ENCODE data around the gene NEUROD4. TPM values are rescaled to one million over a fixed set of nuclear protein-coding genes. Genes with fewer than 3 reads are reported as not detected.

Gene NEUROD4
- total and polyA plus RNA-seq, 4 experiments from 2014 or later, result 0.09 TPM; not detected in 3

GRCh38 chr12:54977155-54977554 is 42.6 kb upstream of the NEUROD4 start:
- H3K27me3 ChIP-seq (ENCODE audit: insufficient read depth, low read length), result no peaks in the 10 kb centered on the region
- H3K4me3 ChIP-seq (ENCODE audit: low read length in 2 of 2), result peak overlapping the region; percentile 16 to 22
- peaks cover 98% of the 10 kb centered on the region for H3K4me1 ChIP-seq (ENCODE audit: insufficient read depth, low read length)
- Mint-ChIP-seq H3K27ac (peak overlapping the region; percentile 84 to 99 (median 94)), H3K36me3 (peaks cover 84 to 87% of the 10 kb centered on the region in 2 donors), H3K9me3 (no peaks in the 10 kb centered on the region), H3K27me3 (no peaks in the 10 kb centered on the region), H3K4me3 (peak overlapping the region; percentile 81 to 99 (median 93)), H3K4me1 (peaks cover 77 to 98% (median 90%) of the 10 kb centered on the region in 4 donors)
- peaks cover 21% of the 10 kb centered on the region for H3K36me3 ChIP-seq (ENCODE audit: insufficient read depth, low read length)
- CTCF ChIA-PET (ENCODE audit: partially characterized antibody), result interaction anchor here (0.9 to 4.2 kb wide), 10 partner anchors 9 to 227 kb away, joined by 3 to 38 read pairs (median 6); partner anchors contain the start of gene MUCL1
- no peak for DNase-seq
- no peaks in the 10 kb centered on the region for H3K9me3 ChIP-seq (ENCODE audit: control insufficient read depth in 1 of 2, low read length in 2 of 2)
- POLR2A ChIA-PET (ENCODE audit: partially characterized antibody), result interaction anchor here (0.6 to 6.0 kb wide), 8 partner anchors 8 to 979 kb away, joined by 3 to 96 read pairs (median 6); partner anchors contain the start of gene TESPA1
- peak overlapping the region; percentile 38 for H3K27ac ChIP-seq (ENCODE audit: low read depth, low read length)
- intact Hi-C loops (cut with micrococcal nuclease), result no loop called here

DNA sequence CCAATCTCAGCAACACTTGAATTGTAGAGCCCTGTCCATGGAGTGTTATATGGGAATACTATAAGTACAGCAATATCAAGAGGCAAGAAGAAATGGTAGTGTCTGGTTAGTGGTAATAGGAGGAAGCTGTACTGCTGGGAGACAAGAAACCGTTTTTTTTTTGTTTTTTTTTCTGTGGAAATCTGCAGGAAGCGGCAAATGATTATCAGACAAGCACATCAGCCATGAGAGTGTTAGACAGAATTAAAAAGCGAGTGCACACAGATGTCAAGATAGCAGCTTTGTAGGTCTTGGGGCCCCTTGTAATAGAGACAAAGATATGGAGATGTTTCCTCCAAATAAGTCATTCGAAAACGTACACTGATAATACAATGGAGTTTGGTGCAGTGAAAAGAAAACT is 41.9 kb upstream of the NEUROD4 start:
- Histone ChIP-seq H3K27ac (ENCODE audit: low read depth, low read length) (peak overlapping the region; percentile 37), H3K36me3 (ENCODE audit: insufficient read depth, low read length) (peaks cover 17% of the 10 kb centered on the region), H3K27me3 (ENCODE audit: insufficient read depth, low read length) (no peaks in the 10 kb centered on the region), H3K4me3 (ENCODE audit: low read length in 2 of 2) (peak overlapping the region; percentile 16 to 22), H3K4me1 (ENCODE audit: insufficient read depth, low read length) (peaks cover 95% of the 10 kb centered on the region), H3K9me3 (ENCODE audit: control insufficient read depth in 1 of 2, low read length in 2 of 2) (no peaks in the 10 kb centered on the region)
- H3K27ac Mint-ChIP-seq, result peak overlapping the region; percentile 67 to 99 (median 94)
- peaks cover 84 to 87% of the 10 kb centered on the region in 2 donors for H3K36me3 Mint-ChIP-seq
- DNase-seq, result peak; percentile 27 to 50 (median 31)
- no peaks in the 10 kb centered on the region for H3K27me3 Mint-ChIP-seq
- no peaks in the 10 kb centered on the region for H3K9me3 Mint-ChIP-seq
- peaks cover 78 to 98% (median 88%) of the 10 kb centered on the region in 4 donors for H3K4me1 Mint-ChIP-seq
- POLR2A ChIA-PET (ENCODE audit: partially characterized antibody), result interaction anchor here (0.6 to 6.0 kb wide), 11 partner anchors 7 to 979 kb away, joined by 3 to 96 read pairs (median 6); partner anchors contain the start of gene TESPA1
- peak overlapping the region; percentile 81 to 99 (median 93) for H3K4me3 Mint-ChIP-seq
- CTCF ChIA-PET (ENCODE audit: partially characterized antibody), result interaction anchor here (0.7 to 4.2 kb wide), 10 partner anchors 8 to 228 kb away, joined by 3 to 38 read pairs (median 6); partner anchors contain the start of gene MUCL1
- intact Hi-C loops (cut with micrococcal nuclease), result no loop called here

DNA sequence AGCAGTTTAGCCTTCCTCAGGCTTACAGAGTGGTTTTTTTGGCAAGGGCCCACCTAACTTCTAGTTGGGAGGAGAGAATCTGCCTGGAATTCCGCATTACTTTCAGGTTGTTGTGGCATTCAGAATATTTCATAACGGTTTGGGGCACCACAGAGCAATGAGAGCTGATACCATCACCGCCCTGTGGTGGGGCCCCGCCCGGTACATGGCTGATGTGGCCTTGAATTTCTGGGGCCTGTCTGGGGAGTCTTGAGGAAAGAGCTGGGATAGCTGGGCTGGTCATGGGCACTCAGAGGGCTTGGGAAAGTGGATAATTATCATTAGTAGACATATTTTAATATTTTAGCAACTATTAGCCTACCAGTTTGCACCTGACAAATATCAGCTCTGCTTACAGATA is 39.4 kb upstream of the NEUROD4 start:
- POLR2A ChIA-PET (ENCODE audit: partially characterized antibody), result interaction anchor here (0.8 to 6.0 kb wide), 9 partner anchors 13 to 700 kb away, joined by 3 to 96 read pairs (median 7); partner anchors contain the start of gene CBX5

DNA sequence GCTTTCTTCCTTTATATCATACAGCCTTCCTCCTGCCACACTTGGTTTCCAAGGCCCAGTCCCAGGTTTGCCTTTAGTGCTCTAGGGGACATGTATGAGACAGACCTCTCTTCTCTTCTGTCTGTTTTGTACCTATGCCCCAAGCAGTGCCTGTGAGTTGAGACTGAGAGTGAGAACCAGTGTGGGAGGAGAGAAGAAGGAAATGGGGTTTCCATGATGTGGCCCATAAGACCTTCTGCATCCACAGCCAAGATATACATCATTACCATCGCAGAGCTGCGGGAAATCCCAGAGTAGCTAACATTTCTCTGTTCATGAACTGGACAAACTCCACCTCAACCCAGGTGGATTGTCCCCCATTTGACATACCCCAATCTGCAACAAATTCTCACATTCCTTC is 38.0 kb upstream of the NEUROD4 start:
- POLR2A ChIA-PET (ENCODE audit: partially characterized antibody), result interaction anchor here (4.7 to 5.5 kb wide), 4 partner anchors 7 to 47 kb away, joined by 45 to 141 read pairs (median 66); no protein-coding TSS in a partner anchor
- peak overlapping the region; percentile 89 to 99 (median 95) for H3K4me3 Mint-ChIP-seq
- peak overlapping the region; percentile 97 to 100 (median 98) for H3K27ac Mint-ChIP-seq
- peak in 1 of 5 donors; percentile 73 for DNase-seq
- intact Hi-C loops (cut with micrococcal nuclease), result loop anchor here (10.0 kb wide), 1 partner anchor 833 kb away; the partner anchor contains the start of genes ORMDL2 and SARNP
- CTCF ChIA-PET (ENCODE audit: partially characterized antibody), result interaction anchor here (1.5 to 5.6 kb wide), 6 partner anchors 8 to 233 kb away, joined by 4 to 64 read pairs (median 30); no protein-coding TSS in a partner anchor
- peaks cover 0 to 2% (median 0%) of the 10 kb centered on the region in 8 donors for H3K9me3 Mint-ChIP-seq
- no peaks in the 10 kb centered on the region for H3K36me3 ChIP-seq (ENCODE audit: insufficient read depth, low read length)
- H3K4me1 Mint-ChIP-seq, result peaks cover 60 to 98% (median 67%) of the 10 kb centered on the region in 4 donors
- no peaks in the 10 kb centered on the region for H3K27me3 Mint-ChIP-seq
- H3K4me1 ChIP-seq (ENCODE audit: insufficient read depth, low read length), result peaks cover 73% of the 10 kb centered on the region
- peak overlapping the region; percentile 66 to 86 for H3K4me3 ChIP-seq (ENCODE audit: low read length in 2 of 2)
- no peaks in the 10 kb centered on the region for H3K27me3 ChIP-seq (ENCODE audit: insufficient read depth, low read length)
- no peaks in the 10 kb centered on the region for H3K9me3 ChIP-seq (ENCODE audit: control insufficient read depth in 1 of 2, low read length in 2 of 2)
- peaks cover 57 to 75% of the 10 kb centered on the region in 2 donors for H3K36me3 Mint-ChIP-seq
- peak overlapping the region; percentile 92 for H3K27ac ChIP-seq (ENCODE audit: low read depth, low read length)

More for the DNA sequence above, 39.4 kb upstream of the NEUROD4 start:
- Mint-ChIP-seq H3K36me3 (peaks cover 71 to 87% of the 10 kb centered on the region in 2 donors), H3K27ac (peak overlapping the region; percentile 86 to 99 (median 98)), H3K4me1 (peaks cover 61 to 98% (median 72%) of the 10 kb centered on the region in 4 donors), H3K9me3 (no peaks in the 10 kb centered on the region), H3K27me3 (no peaks in the 10 kb centered on the region), H3K4me3 (peak overlapping the region; percentile 91 to 99 (median 95))
- Histone ChIP-seq H3K9me3 (ENCODE audit: control insufficient read depth in 1 of 2, low read length in 2 of 2) (no peaks in the 10 kb centered on the region), H3K4me1 (ENCODE audit: insufficient read depth, low read length) (peaks cover 73% of the 10 kb centered on the region), H3K36me3 (ENCODE audit: insufficient read depth, low read length) (no peaks in the 10 kb centered on the region), H3K4me3 (ENCODE audit: low read length in 2 of 2) (peak overlapping the region; percentile 26 to 41), H3K27ac (ENCODE audit: low read depth, low read length) (peak overlapping the region; percentile 92), H3K27me3 (ENCODE audit: insufficient read depth, low read length) (no peaks in the 10 kb centered on the region)
- DNase-seq, result peak; percentile 32 to 74 (median 41)
- CTCF ChIA-PET (ENCODE audit: partially characterized antibody), result interaction anchor here (0.9 to 4.2 kb wide), 8 partner anchors 9 to 92 kb away, joined by 4 to 38 read pairs (median 5); no protein-coding TSS in a partner anchor
- intact Hi-C loops (cut with micrococcal nuclease), result loop anchor here (1.0 to 10.0 kb wide), 2 partner anchors 8 to 834 kb away; partner anchors contain the start of genes ORMDL2 and SARNP

DNA sequence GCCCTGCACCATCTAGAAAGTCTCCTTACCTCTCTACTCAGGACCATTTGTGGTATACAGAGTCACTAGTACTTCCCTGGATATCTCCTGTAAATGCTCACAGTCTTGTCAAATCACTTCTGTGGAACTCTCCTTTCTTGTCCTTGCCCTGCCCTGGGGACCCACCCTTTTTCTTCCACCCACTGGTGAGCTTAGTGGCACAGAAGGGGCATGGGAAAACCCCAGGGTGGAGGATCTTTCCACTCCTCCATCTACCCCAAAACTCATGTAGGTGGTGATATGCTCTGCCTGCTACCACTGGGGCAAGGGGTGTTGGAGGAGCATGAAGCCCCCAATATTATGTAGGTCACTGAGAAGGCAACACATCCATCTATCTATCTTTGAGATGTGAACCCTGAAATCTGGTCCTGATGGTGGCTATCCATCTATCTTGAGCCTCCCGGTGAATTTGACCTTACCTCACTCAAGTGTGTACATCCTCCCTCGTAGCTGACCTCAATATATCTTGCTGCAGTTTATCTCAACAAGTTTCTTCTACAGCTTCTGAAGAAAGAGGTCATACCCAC is 36.2 kb upstream of the NEUROD4 start:
- H3K4me1 Mint-ChIP-seq, result peaks cover 54 to 97% (median 65%) of the 10 kb centered on the region in 4 donors
- peaks cover 71% of the 10 kb centered on the region for H3K4me1 ChIP-seq (ENCODE audit: insufficient read depth, low read length)
- POLR2A ChIA-PET (ENCODE audit: partially characterized antibody), result interaction anchor here (1.0 to 5.5 kb wide), 11 partner anchors 9 to 242 kb away, joined by 3 to 141 read pairs (median 17); no protein-coding TSS in a partner anchor
- DNase-seq, result peak in 1 of 5 donors; percentile 77
- H3K27me3 Mint-ChIP-seq, result no peaks in the 10 kb centered on the region
- no peaks in the 10 kb centered on the region for H3K9me3 ChIP-seq (ENCODE audit: control insufficient read depth in 1 of 2, low read length in 2 of 2)
- peak overlapping the region; percentile 66 to 86 for H3K4me3 ChIP-seq (ENCODE audit: low read length in 2 of 2)
- intact Hi-C loops (cut with micrococcal nuclease), result loop anchor here (1.0 to 10.0 kb wide), 3 partner anchors 8 to 831 kb away; partner anchors contain the start of genes ORMDL2 and SARNP
- peak overlapping the region; percentile 89 to 99 (median 95) for H3K4me3 Mint-ChIP-seq
- H3K9me3 Mint-ChIP-seq, result peaks cover 0 to 3% (median 0%) of the 10 kb centered on the region in 8 donors
- peak overlapping the region; percentile 97 to 100 (median 98) for H3K27ac Mint-ChIP-seq
- no peaks in the 10 kb centered on the region for H3K36me3 ChIP-seq (ENCODE audit: insufficient read depth, low read length)
- no peaks in the 10 kb centered on the region for H3K27me3 ChIP-seq (ENCODE audit: insufficient read depth, low read length)
- H3K36me3 Mint-ChIP-seq, result peaks cover 51 to 60% of the 10 kb centered on the region in 2 donors
- CTCF ChIA-PET (ENCODE audit: partially characterized antibody), result interaction anchor here (1.2 to 6.0 kb wide), 11 partner anchors 10 to 234 kb away, joined by 4 to 74 read pairs (median 14); no protein-coding TSS in a partner anchor
- peak overlapping the region; percentile 92 for H3K27ac ChIP-seq (ENCODE audit: low read depth, low read length)

GRCh38 chr12:54984658-54985376 is 35.0 kb upstream of the NEUROD4 start, which contains the start of gene TESPA1:
Gene TESPA1, minus strand, starts transcription at chr12:54984762. Its CDS starts 10,200 bp downstream, at chr12:54974562.
- H3K27ac Mint-ChIP-seq, result peak within 1 kb of the TSS; percentile 97 to 100 (median 98)
- Histone ChIP-seq H3K36me3 (ENCODE audit: insufficient read depth, low read length) (no peaks in the 10 kb centered on the region), H3K4me1 (ENCODE audit: insufficient read depth, low read length) (peaks cover 71% of the 10 kb centered on the region), H3K9me3 (ENCODE audit: control insufficient read depth in 1 of 2, low read length in 2 of 2) (no peaks in the 10 kb centered on the region), H3K27me3 (ENCODE audit: insufficient read depth, low read length) (no peaks in the 10 kb centered on the region), H3K27ac (ENCODE audit: low read depth, low read length) (peak within 1 kb of the TSS; percentile 92), H3K4me3 (ENCODE audit: low read length in 2 of 2) (peak within 1 kb of the TSS; percentile 66 to 86)
- ChIA-PET CTCF (ENCODE audit: partially characterized antibody) (interaction anchor here (1.9 to 6.0 kb wide), 7 partner anchors 10 to 236 kb away, joined by 9 to 74 read pairs (median 31); no protein-coding TSS in a partner anchor), POLR2A (ENCODE audit: partially characterized antibody) (interaction anchor here (0.8 to 5.5 kb wide), 17 partner anchors 8 to 833 kb away, joined by 3 to 141 read pairs (median 6); partner anchors contain the start of genes CBX5 and ORMDL2)
- DNase-seq, result peak; percentile 86 to 94 (median 90)
- intact Hi-C loops (cut with micrococcal nuclease), result loop anchor here (1.0 to 10.0 kb wide), 5 partner anchors 8 to 830 kb away; partner anchors contain the start of genes MUCL1, ORMDL2 and SARNP
- H3K9me3 Mint-ChIP-seq, result peaks cover 0 to 3% (median 0%) of the 10 kb centered on the region in 8 donors
- H3K36me3 Mint-ChIP-seq, result peaks cover 40 to 50% of the 10 kb centered on the region in 2 donors
- no peaks in the 10 kb centered on the region for H3K27me3 Mint-ChIP-seq
- peaks cover 53 to 97% (median 64%) of the 10 kb centered on the region in 4 donors for H3K4me1 Mint-ChIP-seq
- H3K4me3 Mint-ChIP-seq, result peak within 1 kb of the TSS; percentile 89 to 99 (median 95)

Data from CD4-positive, alpha-beta memory T cell (primary cell).